ENCODE results near the gene CALML4.
"Not testable (repeated sequence)": the region's sequence is repeated elsewhere in the genome, so short reads cannot be mapped to it uniquely, and the experiment has no call there.

The CALML4 gene, protein sequence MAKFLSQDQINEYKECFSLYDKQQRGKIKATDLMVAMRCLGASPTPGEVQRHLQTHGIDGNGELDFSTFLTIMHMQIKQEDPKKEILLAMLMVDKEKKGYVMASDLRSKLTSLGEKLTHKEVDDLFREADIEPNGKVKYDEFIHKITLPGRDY

GRCh38 chr15:68204776-68205557 lies at the start of gene CALML4:
CALML4 (minus strand) TSS chr15:68205332; CDS start chr15:68205247, 85 bp downstream.
- DNase-seq (ENCODE audit: insufficient read length, low spot score) (no peak), FAIRE-seq (no peak)

DNA sequence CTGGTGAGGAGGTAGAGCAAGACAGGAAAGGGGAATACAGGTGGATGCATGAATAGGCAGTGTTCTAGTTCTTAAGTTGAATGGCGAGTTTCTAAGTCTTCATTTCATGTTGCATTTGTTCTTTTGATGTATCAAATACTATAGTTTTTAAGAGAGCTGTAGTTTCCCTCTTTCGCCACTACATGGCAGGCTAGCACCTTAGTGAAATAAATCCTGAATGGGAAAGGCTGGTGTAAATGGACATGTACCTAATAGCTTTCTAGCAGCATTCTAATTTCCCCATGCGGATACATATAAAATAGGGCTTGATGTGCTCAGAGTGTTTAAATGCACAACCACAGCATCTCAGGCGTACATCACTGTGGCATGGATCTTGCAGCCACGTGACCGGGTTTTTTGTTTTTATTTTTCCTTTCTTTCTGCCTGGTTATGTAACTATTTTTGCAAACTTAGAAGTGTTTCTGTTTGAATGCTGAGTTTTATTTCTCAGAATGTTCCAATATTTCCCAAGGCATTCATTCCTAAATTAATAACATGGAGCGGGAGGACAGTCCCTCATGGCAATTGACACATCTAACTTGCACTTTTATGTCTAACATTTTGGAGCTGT lies 47.9 kb upstream of the CALML4 start:
- no peak for DNase-seq (ENCODE audit: insufficient read length, low spot score)
- peak; percentile 91 for FAIRE-seq

DNA sequence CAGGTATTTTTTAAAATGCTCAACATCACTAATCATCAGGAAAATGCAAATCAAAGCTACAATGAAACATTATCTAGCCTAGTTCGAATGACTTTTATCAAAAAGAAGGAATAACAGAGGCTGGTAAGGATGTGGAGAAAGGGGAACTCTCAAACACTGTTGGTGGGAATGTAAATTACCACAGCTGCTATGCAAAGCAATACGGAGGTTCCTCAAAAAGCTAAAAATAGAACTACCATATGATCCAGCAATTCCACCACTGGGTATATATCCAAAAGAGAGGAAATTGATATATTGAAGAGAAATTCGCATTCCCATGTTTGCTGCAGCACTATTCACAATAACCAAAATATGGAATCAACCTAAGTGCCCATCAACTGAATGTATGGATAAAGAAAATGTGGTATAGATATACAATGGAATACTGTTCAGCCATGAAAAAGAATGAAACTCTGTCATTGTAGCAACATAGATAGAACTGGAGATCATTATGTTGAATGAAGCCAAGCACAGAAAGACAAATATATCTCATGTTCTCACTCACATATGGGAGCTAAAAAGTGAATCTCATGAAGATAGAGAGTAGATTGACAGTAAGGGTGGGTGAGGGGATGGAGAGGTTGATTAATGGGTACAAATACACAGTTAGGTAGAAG lies 44.1 kb upstream of the CALML4 start:
- DNase-seq (ENCODE audit: insufficient read length, low spot score), result no peak
- FAIRE-seq, result no peak

DNA sequence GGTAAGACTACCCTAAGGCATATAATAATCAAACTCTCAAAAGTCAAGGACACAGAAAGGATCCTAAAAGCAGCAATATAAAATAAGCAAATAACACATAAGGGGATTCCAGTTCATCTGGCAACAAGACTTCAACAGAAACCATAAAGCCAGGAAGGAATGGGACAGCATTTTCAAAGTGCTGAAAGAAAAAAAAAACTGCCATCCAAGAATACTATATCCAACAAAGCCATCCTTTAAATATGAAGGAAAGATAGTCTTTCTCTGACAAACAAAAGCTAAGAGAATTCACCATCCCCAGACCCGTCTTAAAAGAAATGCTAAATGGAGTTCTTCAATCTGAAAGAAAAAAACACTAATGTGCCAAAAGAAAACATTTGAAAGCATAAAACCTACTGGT lies 39.1 kb upstream of the CALML4 start:
- DNase-seq (ENCODE audit: insufficient read length, low spot score), result no peak
- FAIRE-seq, result no peak

GRCh38 chr15:68241088-68241935 lies 36.2 kb upstream of the CALML4 start:
- FAIRE-seq, result no peak
- DNase-seq (ENCODE audit: insufficient read length, low spot score), result no peak

DNA sequence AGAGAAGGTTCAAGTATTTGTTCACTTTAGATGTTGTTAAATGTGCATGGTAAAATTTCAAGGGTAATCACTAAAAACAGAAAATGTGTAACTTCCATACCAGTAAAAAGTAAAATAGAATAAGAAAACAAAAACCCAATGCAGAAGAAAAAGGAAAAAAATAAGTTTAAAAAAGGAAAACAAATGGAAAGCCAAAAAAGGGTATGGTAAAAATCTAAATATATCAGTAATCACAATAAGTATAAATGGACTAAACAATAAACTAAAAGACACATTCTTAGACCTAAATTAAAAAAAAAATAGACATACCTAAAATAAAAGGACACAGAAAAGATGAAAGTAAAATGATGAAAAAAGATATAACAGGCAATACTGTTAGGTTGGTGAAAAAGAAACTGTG lies 33.9 kb upstream of the CALML4 start:
- DNase-seq (ENCODE audit: insufficient read length, low spot score) (no peak), FAIRE-seq (no peak)

GRCh38 chr15:68235022-68235421 lies 29.9 kb upstream of the CALML4 start:
- FAIRE-seq, result no peak

GRCh38 chr15:68234520-68234919 lies 29.4 kb upstream of the CALML4 start:
- FAIRE-seq; DNase-seq (ENCODE audit: insufficient read length, low spot score): not testable (repeated sequence)

More at GRCh38 chr15:68235022-68235421, 29.9 kb upstream of the CALML4 start:
- no peak for DNase-seq (ENCODE audit: insufficient read length, low spot score)

DNA sequence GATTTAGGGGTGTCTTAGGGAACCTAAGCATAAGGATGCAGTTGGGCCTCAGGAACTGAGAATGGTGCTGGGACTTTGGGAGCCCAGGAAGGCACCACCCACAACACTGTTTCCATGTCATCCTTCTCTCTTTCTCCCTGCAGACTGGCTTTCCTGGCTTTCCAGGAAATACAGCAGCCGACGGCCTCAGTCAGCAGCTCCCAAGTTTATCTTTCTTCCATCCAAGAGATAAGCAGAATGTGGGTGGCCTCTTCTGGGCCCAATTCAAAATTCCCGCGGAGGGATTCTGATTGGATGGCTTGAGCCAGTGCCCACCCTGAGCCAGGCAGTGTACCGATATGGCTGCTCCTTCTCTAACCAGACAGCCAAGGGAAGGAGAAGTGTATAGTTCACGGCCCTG lies 28.9 kb upstream of the CALML4 start:
- FAIRE-seq (no peak), DNase-seq (ENCODE audit: insufficient read length, low spot score) (no peak)

DNA sequence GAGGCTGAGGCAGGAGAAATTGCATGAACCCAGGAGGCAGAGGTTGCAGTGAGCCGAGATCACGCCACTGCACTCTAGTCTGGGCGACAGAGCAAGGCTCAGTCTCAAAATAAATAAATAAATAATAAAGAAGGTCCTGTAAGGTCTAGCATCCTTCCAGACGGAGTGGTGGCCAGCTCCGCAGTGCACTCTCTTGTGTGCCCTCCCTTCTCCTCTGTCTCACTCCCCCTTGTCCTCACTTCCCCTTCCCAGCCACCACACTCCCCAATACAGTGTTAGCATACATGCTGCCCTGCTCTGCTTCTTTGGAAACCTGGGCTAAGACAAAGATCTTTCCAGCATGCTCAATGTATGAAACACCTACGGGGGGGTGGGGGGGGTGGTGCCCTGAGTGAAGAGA lies 27.8 kb upstream of the CALML4 start:
- FAIRE-seq (no peak), DNase-seq (ENCODE audit: insufficient read length, low spot score) (no peak)

- no peak for FAIRE-seq
- DNase-seq (ENCODE audit: insufficient read length, low spot score), result no peak
Observed at GRCh38 chr15:68232449-68232848, 27.3 kb upstream of the CALML4 start.

GRCh38 chr15:68231102-68231818 lies 26.1 kb upstream of the CALML4 start:
- FAIRE-seq (no peak), DNase-seq (ENCODE audit: insufficient read length, low spot score) (no peak)

GRCh38 chr15:68230157-68231100 lies 25.3 kb upstream of the CALML4 start:
- no peak for DNase-seq (ENCODE audit: insufficient read length, low spot score)
- FAIRE-seq, result no peak

DNA sequence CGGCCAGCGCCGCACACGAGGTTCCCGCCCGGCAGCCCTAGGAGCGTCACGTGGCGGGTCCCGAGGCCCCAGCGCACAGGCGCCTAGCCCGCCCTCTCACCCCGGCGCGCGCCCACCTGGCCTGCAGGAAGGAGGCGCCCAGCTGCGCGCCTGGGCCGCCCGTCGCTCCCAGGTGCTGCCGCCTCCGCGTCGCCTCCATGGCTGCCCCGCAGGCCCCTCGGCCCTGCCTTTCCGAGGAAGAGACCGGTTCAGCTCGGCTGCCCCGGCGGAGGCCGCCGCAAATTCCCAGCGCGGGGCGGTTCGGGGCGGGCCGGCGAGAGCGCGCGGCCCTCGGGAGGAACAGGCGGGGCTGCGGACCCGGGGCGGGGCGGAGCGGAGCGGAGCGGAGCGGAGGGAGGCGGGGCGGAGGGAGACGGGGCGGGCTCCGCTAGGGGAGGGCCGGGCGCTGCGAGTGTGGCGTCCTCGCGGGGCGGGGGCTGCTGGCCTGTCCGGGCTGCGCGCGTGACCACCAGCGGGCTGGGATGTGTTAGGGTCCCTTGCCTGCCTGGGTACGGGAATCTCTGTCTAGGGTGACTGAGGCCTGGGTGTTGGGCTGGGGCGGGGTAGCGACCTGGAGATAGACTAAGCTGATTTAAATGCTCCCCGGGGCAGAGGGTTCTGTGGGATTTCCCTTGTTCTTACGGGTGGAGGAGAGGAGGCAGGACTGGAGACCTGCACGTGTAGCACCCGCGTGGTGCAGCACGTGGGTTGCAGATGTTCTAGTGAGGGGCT lies 24.4 kb upstream of the CALML4 start, which contains the start of gene CLN6:
CLN6 (minus strand) TSS at position 343 of the 771 bp plus-strand sequence; CDS start at position 199, 144 bp downstream.
- peak; percentile 84 for DNase-seq (ENCODE audit: insufficient read length, low spot score)
- FAIRE-seq, result peak; percentile 59

GRCh38 chr15:68228971-68229385 lies 23.8 kb upstream of the CALML4 start:
- DNase-seq (ENCODE audit: insufficient read length, low spot score) (no peak), FAIRE-seq (no peak)

DNA sequence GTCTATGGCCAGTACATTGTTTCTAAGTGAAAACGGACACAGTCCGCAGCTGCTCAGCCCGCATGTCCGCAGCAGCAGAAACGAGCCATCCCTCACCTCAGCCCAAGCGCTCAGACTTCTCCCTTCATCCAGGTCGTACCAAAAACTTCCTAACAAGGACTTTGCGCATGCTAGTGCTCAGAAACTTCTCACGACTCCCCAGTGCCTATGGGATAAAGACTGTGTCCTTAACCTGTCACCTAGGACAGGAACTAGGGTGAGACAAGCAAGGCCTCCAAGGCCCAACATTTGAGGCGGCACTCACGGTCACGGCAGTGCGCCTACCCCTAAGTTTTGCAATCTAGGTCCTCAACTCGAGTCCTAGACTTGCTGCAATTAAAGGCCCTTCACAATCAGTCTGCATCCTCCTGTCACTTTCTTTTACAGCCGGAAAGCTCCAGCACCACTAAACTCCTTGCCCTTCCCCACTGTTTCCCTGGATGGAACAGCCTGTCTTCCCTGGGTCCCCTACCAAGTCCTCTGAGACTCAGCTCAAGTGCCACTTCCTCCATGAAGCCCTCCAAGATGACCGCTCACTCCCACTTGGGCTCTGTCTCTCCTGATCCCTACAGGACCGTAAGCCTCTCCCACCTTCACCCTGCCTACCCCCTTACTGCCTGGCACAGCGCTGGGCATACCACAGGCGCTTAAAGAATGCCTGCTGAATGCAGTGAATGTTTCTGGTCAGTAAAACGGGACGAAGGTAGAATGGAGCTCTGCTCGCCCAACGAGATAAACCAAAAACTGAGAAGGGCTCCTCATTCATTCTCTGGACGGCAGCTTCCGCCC lies 23.2 kb upstream of the CALML4 start:
- peak; percentile 61 for FAIRE-seq
- DNase-seq (ENCODE audit: insufficient read length, low spot score), result no peak

- FAIRE-seq, result no peak
- no peak for DNase-seq (ENCODE audit: insufficient read length, low spot score)
Observed at GRCh38 chr15:68227643-68228142, 22.6 kb upstream of the CALML4 start.
